Mucosa of stomach (tissue), 1 donor: Measurements from ENCODE around the gene HBS1L.

ENCODE experiments used
- H3K27me3 ChIP-seq: one replicate; pipeline ENCODE4 v1.7.0; 2013; ENCODE audit warnings: mild to moderate bottlenecking, low read length; ENCODE audit not compliant: control insufficient read depth, insufficient read depth
- H3K36me3 ChIP-seq: one replicate; pipeline ENCODE4 v1.7.0; 2013; ENCODE audit warnings: low read length; ENCODE audit not compliant: control insufficient read depth, insufficient read depth
- H3K4me1 ChIP-seq: one replicate; pipeline ENCODE4 v1.7.0; 2013; ENCODE audit warnings: mild to moderate bottlenecking, low read length; ENCODE audit not compliant: control insufficient read depth, insufficient read depth
- H3K4me3 ChIP-seq: one replicate; pipeline ENCODE4 v1.7.0; 2013; ENCODE audit warnings: low read length
- H3K9ac ChIP-seq: one replicate; pipeline ENCODE4 v1.7.0; 2013; ENCODE audit warnings: mild to moderate bottlenecking, low read length, moderate library complexity
- H3K9me3 ChIP-seq: one replicate; pipeline ENCODE4 v1.7.0; 2013; ENCODE audit warnings: mild to moderate bottlenecking, low read length, moderate library complexity; ENCODE audit not compliant: control insufficient read depth
- donor health status: Pancreatic carcinoma.

HBS1L gene

DNA sequence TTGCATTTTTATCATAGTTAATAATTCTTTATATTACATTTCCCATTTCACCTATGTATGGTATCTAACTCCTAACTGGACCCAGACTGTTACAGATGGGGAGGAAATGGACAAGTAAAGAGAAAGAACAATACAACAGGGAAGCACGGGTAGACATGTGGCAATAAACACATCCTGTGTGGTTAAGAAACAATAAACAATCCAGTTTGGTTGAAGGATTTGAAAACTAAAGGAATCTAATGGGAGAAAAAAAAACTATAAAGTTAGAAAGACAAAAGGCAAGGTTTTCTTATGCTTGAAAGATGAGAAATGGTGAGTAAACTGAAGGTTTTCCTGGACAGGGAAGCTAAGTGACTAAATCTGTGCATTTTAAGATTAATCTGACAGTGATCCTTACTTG is 69.8 kb downstream of the HBS1L start:
- no peaks in the 10 kb centered on the region for H3K36me3 ChIP-seq
- H3K27me3 ChIP-seq = no peaks in the 10 kb centered on the region
- no peaks in the 10 kb centered on the region for H3K9me3 ChIP-seq
- no peaks in the 10 kb centered on the region for H3K4me1 ChIP-seq
- no peak overlapping the region for H3K4me3 ChIP-seq
- H3K9ac ChIP-seq = no peak overlapping the region

- H3K9me3 ChIP-seq = no peaks in the 10 kb centered on the region
- no peaks in the 10 kb centered on the region for H3K4me1 ChIP-seq
- H3K36me3 ChIP-seq = no peaks in the 10 kb centered on the region
- no peak overlapping the region for H3K4me3 ChIP-seq
- no peak overlapping the region for H3K9ac ChIP-seq
- H3K27me3 ChIP-seq = no peaks in the 10 kb centered on the region
Measured at GRCh38 chr6:134983823-134984222, 70.8 kb downstream of the HBS1L start.

DNA sequence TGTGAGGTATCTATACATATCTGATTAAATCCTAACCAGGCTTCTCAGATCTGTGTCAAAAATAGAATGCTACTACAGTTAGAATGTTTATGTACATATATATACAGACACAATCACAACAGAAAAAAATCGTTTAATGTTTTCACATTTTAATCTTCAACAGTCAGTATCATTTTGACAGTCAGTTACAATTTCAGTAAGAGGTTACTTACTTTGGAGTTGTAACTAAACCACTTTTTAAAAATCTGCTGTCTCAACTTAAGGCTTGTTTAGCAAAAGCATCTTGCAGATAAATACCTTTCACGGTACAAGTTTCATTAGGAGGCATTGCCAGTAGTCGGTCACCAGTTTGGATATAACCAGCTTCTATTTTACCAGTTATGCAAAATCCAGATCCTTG is 72.5 kb downstream of the HBS1L start:
- H3K9me3 ChIP-seq = no peaks in the 10 kb centered on the region
- H3K27me3 ChIP-seq = no peaks in the 10 kb centered on the region
- no peak overlapping the region for H3K9ac ChIP-seq
- no peaks in the 10 kb centered on the region for H3K4me1 ChIP-seq
- H3K36me3 ChIP-seq = no peaks in the 10 kb centered on the region
- H3K4me3 ChIP-seq = no peak overlapping the region

GRCh38 chr6:134980846-134981245 is 73.8 kb downstream of the HBS1L start:
- no peaks in the 10 kb centered on the region for H3K9me3 ChIP-seq
- H3K27me3 ChIP-seq = no peaks in the 10 kb centered on the region
- H3K4me1 ChIP-seq = no peaks in the 10 kb centered on the region
- no peak overlapping the region for H3K4me3 ChIP-seq
- H3K9ac ChIP-seq = no peak overlapping the region
- no peaks in the 10 kb centered on the region for H3K36me3 ChIP-seq

DNA sequence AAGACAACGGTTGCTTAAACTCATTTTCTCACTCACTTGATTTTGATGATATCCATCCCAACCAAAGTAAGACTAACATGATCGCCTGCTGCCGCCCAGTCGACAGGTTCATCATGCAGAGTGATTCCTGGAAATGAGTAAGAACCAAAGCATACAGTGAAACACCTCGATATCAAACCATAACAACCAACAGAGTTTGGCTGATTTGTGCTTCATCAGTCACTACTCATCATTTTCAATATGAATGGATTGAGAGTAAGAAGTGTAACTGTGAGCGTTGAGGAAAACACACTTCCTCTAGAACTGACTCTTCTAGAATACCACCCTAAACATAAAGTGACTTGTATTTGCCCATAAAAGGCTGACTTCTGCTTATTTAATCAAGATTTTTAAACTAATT is 75.5 kb downstream of the HBS1L start:
- Histone ChIP-seq H3K9ac (no peak overlapping the region), H3K4me1 (no peaks in the 10 kb centered on the region), H3K9me3 (no peaks in the 10 kb centered on the region), H3K27me3 (no peaks in the 10 kb centered on the region), H3K4me3 (no peak overlapping the region), H3K36me3 (no peaks in the 10 kb centered on the region)

GRCh38 chr6:134974370-134974769 is 80.3 kb downstream of the HBS1L start:
- Histone ChIP-seq H3K9ac (no peak overlapping the region), H3K9me3 (no peaks in the 10 kb centered on the region), H3K4me3 (no peak overlapping the region), H3K36me3 (no peaks in the 10 kb centered on the region), H3K27me3 (no peaks in the 10 kb centered on the region), H3K4me1 (no peaks in the 10 kb centered on the region)

DNA sequence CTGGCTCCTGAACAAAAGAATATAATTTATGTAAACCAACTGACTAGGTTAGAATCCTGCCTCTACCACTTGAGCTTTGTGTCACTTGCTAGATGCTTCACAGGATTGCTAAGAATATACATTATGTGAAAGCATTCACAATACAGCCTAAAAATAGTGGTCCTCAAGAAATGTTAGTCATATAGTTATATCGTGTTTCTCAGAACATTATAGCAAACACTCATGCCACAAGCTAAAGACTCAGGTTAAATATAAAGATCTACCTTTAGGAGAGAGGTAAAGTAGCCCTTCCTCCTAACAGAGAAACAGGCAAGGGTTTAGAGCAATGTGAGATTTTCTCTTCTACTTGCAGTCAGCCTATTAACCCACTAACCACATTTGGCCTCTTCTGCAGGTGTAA is 86.9 kb downstream of the HBS1L start:
- Histone ChIP-seq H3K4me3 (no peak overlapping the region), H3K27me3 (no peaks in the 10 kb centered on the region), H3K4me1 (no peaks in the 10 kb centered on the region), H3K9ac (no peak overlapping the region), H3K9me3 (no peaks in the 10 kb centered on the region), H3K36me3 (no peaks in the 10 kb centered on the region)

DNA sequence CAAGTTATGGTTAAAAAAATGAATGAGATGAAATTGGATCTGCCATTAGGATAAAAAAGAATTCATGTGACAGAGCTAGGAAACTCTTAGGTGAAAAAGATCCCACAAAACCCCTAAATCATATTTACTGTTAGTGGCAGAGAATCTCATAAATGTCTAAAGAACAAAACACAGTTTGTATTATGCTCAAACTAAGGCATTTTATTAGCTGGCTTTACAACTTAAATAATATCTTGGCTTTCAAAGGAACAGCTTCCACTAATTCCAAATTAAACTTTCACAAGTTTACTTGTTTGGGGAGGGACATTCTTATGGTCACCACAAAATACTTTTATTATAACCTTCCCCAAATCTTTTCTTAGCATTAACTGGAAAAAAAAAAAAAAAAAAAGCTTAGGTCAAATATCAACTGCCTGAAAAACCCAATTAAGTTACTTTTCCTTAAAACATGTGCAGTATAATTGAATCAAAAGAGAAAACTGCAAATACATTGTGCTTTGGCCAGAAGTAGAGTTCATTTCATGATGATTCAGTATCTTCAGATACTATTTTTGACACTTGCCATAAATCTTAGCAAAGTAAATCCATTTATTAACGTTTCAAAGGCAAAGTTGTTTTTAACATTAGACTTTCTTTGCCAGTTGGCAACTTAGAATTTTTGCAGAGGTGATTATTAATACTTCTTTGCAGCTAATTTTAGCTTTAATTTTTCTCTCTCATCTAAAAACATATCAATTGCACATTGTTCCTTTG is 90.0 kb downstream of the HBS1L start:
- Histone ChIP-seq H3K9ac (no peak overlapping the region), H3K36me3 (no peaks in the 10 kb centered on the region), H3K27me3 (no peaks in the 10 kb centered on the region), H3K4me3 (no peak overlapping the region), H3K9me3 (no peaks in the 10 kb centered on the region), H3K4me1 (no peaks in the 10 kb centered on the region)

GRCh38 chr6:134962421-134962820 is 92.2 kb downstream of the HBS1L start:
- Histone ChIP-seq H3K4me3 (no peak overlapping the region), H3K9ac (no peak overlapping the region), H3K36me3 (no peaks in the 10 kb centered on the region), H3K4me1 (no peaks in the 10 kb centered on the region), H3K27me3 (no peaks in the 10 kb centered on the region), H3K9me3 (no peaks in the 10 kb centered on the region)

GRCh38 chr6:134961366-134961765 is 93.3 kb downstream of the HBS1L start:
- Histone ChIP-seq H3K9me3 (no peaks in the 10 kb centered on the region), H3K4me3 (no peak overlapping the region), H3K27me3 (no peaks in the 10 kb centered on the region), H3K4me1 (no peaks in the 10 kb centered on the region), H3K9ac (no peak overlapping the region), H3K36me3 (no peaks in the 10 kb centered on the region)

DNA sequence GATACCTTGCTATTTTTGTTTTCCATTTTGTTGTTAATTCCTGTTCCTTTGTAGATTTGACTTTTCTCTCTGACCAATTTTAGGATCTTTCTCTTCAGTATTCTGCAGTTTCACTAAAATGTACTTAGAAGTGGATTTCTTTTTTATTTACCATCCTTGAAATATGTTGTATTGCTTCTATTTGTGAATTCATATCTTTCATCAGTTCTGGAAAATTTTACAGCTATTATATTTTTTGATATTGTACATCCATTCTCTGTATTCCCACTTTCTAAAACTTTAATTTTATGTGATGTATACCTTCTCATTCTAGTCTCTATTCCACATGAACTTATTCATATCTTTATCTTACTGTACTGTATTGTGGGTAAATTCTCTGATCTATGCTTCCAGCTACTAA is 95.0 kb downstream of the HBS1L start:
- Histone ChIP-seq H3K9ac (no peak overlapping the region), H3K9me3 (no peaks in the 10 kb centered on the region), H3K4me1 (no peaks in the 10 kb centered on the region), H3K27me3 (no peaks in the 10 kb centered on the region), H3K36me3 (no peaks in the 10 kb centered on the region), H3K4me3 (no peak overlapping the region)

- Histone ChIP-seq H3K9me3 (no peaks in the 10 kb centered on the region), H3K27me3 (no peaks in the 10 kb centered on the region), H3K36me3 (no peaks in the 10 kb centered on the region), H3K4me1 (no peaks in the 10 kb centered on the region), H3K9ac (no peak overlapping the region), H3K4me3 (no peak overlapping the region)
Measured at GRCh38 chr6:134956676-134957075, 97.9 kb downstream of the HBS1L start.

DNA sequence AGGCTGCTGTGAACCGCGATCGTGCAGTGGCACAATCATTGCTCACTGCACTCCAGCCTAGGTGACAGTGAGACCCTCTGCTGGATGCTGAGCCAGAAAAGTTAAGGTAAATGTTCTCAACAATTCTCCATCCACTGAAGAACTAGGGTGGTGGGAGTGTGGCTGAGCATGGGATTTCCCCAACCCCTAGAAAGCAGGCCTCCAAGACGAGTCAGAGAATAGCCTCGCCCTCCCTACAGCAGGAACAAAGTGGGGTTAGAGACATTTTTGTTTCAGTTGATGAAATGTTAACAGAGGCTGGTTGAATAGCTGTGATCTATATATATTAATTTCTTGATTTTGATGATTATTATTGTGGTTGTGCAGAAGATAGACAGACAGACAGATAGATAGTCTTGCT is 98.6 kb downstream of the HBS1L start:
- H3K27me3 ChIP-seq = no peaks in the 10 kb centered on the region

More for the DNA sequence above, 98.6 kb downstream of the HBS1L start:
- H3K9me3 ChIP-seq = no peaks in the 10 kb centered on the region
- no peak overlapping the region for H3K4me3 ChIP-seq
- H3K9ac ChIP-seq = no peak overlapping the region
- no peaks in the 10 kb centered on the region for H3K4me1 ChIP-seq
- H3K36me3 ChIP-seq = no peaks in the 10 kb centered on the region
